ENCODE results near the gene ARHGEF18. TPM values are rescaled to one million over a fixed set of nuclear protein-coding genes. Genes with fewer than 3 reads are reported as not detected.

ARHGEF18 gene
- polyA plus RNA-seq, 3 donors from 2014 or later = 0.86 to 7.8 (median 1.2) TPM

Other genes with a start within 250 kb of the ARHGEF18 start
- under 1 TPM; 0.03 to 0.29 (median 0.04) TPM for gene INSR, start 54.5 kb upstream of the ARHGEF18 start, polyA plus RNA-seq
- 1 to 10 TPM in 2 of 3 donors, under 1 TPM in 1; 0.21 to 2.8 (median 1.2) TPM for gene PEX11G, start 140.1 kb downstream of the ARHGEF18 start, polyA plus RNA-seq
- gene ZNF358, start 167.2 kb downstream of the ARHGEF18 start, polyA plus RNA-seq = 1 to 10 TPM; 1.3 to 3.1 (median 1.8) TPM
- gene MCOLN1, start 173.7 kb downstream of the ARHGEF18 start, polyA plus RNA-seq = 10 to 100 TPM in 1 of 3 donors, 1 to 10 TPM in 2; 6.6 to 17.1 (median 9.5) TPM
- 10 to 100 TPM in 1 of 3 donors, 1 to 10 TPM in 2; 4.9 to 17.5 (median 9.8) TPM for gene PNPLA6, start 186.8 kb downstream of the ARHGEF18 start, polyA plus RNA-seq
- gene CAMSAP3, start 246.9 kb downstream of the ARHGEF18 start, polyA plus RNA-seq = not detected

All from immature natural killer cell (primary cell).